KOPT-K1 (cell line): ENCODE measurements around the gene CHRNE.
"Not testable (repeated sequence)": the region's sequence is repeated elsewhere in the genome, so short reads cannot be mapped to it uniquely, and the experiment has no call there.

ENCODE experiments used
- H3K27ac ChIP-seq: fragments of 200-600 bp; sonication (generic); 2 replicates; pipeline ENCODE4 v1.5.1; 2016; ENCODE audit warnings: antibody characterized with exemption, mild to moderate bottlenecking, low read depth, low read length; ENCODE audit not compliant: poor library complexity, severe bottlenecking
- H3K36me3 ChIP-seq: fragments of 200-600 bp; sonication (generic); 2 replicates; pipeline ENCODE4 v1.5.1; 2017; ENCODE audit warnings: antibody characterized with exemption, mild to moderate bottlenecking, low read length, moderate library complexity; ENCODE audit not compliant: insufficient read depth
- H3K9me3 ChIP-seq: fragments of 200-600 bp; sonication (generic); 2 replicates; pipeline ENCODE4 v1.5.1; 2017; ENCODE audit warnings: antibody characterized with exemption, low read length, mild to moderate bottlenecking; ENCODE audit not compliant: insufficient read depth, poor library complexity, severe bottlenecking

CHRNE gene

GRCh38 chr17:4933646-4934045 is 30.7 kb upstream of the CHRNE start:
- Histone ChIP-seq H3K36me3 (peaks cover 68% of the 10 kb centered on the region), H3K27ac (no peak overlapping the region), H3K9me3 (no peaks in the 10 kb centered on the region)

- Histone ChIP-seq H3K9me3 (no peaks in the 10 kb centered on the region), H3K36me3 (peaks cover 62% of the 10 kb centered on the region), H3K27ac (no peak overlapping the region)
These were observed 29.9 kb upstream of the CHRNE start for GRCh38 chr17:4932756-4933155.

- Histone ChIP-seq H3K9me3 (no peaks in the 10 kb centered on the region), H3K27ac (no peak within 1 kb of the TSS)
These were observed 29.1 kb upstream of the CHRNE start, which contains the start of gene GP1BA for GRCh38 chr17:4931963-4932362. TSS of gene GP1BA (plus strand) at chr17:4932277. CDS start at chr17:4932605, 328 bp downstream.

DNA sequence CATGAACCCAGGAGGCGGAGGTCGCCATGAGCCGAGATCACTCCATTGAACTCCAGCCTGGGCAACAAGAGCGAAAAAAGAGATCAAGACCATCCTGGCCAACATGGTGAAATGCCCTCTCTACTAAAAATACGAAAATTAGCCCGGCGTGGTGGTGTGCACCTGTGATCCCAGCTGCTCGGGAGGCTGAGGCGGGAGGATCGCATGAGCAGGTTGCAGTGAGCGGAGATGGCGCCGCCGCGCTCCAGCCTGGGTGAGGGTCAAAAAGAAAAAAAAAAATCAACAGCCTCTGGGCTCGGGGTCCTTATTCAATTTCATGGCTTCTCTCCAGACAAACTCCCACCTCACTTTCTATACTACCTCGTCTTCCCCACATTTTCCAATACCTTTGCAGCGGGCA is 26.0 kb upstream of the CHRNE start:
- H3K36me3 ChIP-seq: peaks cover 38% of the 10 kb centered on the region
- no peak overlapping the region for H3K27ac ChIP-seq
- no peaks in the 10 kb centered on the region for H3K9me3 ChIP-seq

More at GRCh38 chr17:4931963-4932362, 29.1 kb upstream of the CHRNE start, which contains the start of gene GP1BA:
- H3K36me3 ChIP-seq: peaks cover 55% of the 10 kb centered on the region

DNA sequence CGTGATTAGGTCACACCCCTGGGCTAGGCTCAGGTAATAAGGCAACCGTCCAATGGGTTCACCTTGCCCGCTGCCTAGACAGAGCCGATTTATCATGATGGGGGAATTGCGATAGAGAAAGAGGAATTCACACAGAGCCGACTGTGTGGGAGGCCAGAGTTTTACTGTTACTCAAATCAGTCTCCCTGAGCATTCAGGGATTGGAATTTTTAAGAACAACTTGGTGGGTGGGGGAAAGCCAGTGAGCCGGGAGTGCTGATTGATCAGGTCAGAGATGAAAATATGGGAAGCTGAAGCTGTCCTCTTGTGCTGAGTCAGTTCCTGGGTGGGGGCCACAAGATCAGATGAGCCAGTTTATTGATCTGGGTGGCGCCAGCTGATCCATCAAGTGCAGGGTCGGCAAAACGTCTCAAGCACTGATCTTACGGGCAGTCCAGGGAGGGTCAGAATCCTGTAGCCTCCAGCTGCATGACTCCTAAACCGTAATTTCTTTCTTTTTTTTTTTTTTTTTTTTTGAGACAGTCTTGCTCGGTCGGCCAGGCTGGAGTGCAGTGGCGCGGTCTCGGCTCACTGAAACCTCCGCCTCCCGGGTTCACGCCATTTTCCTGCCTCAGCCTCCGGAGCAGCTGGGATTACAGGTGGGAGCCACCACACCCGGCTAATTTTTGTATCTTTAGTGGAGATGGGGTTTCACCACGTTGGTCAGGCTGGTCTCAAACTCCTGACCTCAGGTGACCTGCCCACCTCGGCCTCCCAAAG is 23.9 kb upstream of the CHRNE start:
- H3K27ac ChIP-seq: not testable (repeated sequence)
- peaks cover 29% of the 10 kb centered on the region for H3K36me3 ChIP-seq

GRCh38 chr17:4921320-4921719 is 18.4 kb upstream of the CHRNE start:
- Histone ChIP-seq H3K27ac (no peak overlapping the region), H3K36me3 (no peaks in the 10 kb centered on the region), H3K9me3 (no peaks in the 10 kb centered on the region)

More for the DNA sequence above, 23.9 kb upstream of the CHRNE start:
- H3K9me3 ChIP-seq: not testable (repeated sequence)

DNA sequence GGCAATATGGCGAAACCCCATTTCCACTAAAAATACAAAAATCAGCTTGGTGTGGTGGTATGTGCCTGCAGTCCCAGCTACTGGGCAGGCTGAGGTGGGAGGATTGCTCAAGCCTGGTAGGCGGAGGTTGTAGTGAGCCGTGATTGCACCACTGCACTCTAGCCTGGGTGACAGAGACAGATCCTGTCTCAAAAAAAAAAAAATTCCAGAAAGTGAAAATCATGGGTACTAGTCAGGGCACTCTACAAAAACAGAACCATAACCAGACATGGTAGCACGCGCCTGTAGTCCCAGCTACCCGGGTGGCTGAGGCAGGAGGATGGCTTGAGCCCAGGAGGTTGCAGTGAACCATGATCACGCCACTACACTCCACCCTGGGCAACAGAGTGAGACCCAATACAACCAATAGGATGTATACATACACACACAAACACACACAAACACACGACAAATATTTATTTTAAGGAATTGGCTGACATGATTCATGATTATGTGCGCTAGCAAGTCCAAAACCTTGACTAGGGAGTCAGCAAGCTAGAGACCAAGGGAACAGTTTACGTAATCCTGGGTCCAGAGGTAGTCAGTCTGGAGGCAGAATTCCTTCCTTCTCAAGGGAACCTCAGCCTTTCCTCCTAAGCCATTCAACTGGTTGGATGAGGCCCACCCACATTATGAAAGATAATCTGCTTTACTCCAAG is 17.6 kb upstream of the CHRNE start:
- Histone ChIP-seq H3K36me3 (no peaks in the 10 kb centered on the region), H3K27ac (no peak overlapping the region), H3K9me3 (no peaks in the 10 kb centered on the region)

GRCh38 chr17:4919511-4920047 is 16.7 kb upstream of the CHRNE start:
- Histone ChIP-seq H3K9me3 (no peaks in the 10 kb centered on the region), H3K27ac (no peak overlapping the region), H3K36me3 (no peaks in the 10 kb centered on the region)

DNA sequence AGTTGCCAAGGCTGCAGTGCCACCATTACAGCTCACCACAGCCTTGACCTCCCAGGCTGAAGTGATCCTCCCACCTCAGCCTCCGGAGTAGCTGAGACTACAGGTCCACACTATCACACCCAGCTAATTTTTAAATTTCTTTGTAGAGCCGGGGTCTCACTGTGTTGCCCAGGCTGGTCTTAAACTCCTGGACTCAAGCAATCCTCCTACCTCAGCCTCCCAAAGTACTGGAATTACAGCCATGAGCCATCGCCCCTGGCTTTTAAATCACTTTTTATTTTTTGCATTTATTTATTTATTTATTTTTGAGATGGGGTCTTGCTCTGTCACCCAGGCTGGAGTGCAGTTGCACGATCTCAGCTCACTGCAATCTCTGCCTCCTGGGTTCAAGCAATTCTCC is 11.7 kb upstream of the CHRNE start:
- not testable (repeated sequence) for H3K27ac ChIP-seq, H3K36me3 ChIP-seq

DNA sequence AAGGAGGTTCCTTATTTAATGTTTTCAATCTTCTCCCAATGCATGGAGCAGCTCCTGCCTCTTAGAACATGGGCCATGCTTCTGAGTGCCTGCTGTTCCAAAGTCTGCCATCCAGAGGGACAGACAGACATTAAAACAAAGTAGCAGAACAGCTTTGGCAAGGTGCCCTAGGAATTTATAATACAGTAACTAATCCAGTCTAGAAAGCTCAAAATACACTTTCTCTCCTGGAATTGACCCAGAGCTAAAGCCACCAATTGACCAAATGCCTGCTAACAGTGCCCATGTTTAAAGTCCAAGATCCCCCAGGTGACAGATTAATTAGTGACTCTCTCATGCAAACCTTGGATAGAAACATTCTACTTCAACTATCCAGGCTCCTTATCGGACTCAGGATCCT is 11.1 kb upstream of the CHRNE start:
- Histone ChIP-seq H3K9me3 (no peaks in the 10 kb centered on the region), H3K36me3 (no peaks in the 10 kb centered on the region), H3K27ac (no peak overlapping the region)

More for the DNA sequence above, 11.7 kb upstream of the CHRNE start:
- not testable (repeated sequence) for H3K9me3 ChIP-seq

GRCh38 chr17:4908711-4909496 is 6.0 kb upstream of the CHRNE start:
- H3K36me3 ChIP-seq: no peaks in the 10 kb centered on the region
- H3K27ac ChIP-seq: peak overlapping the region; percentile 48
- no peaks in the 10 kb centered on the region for H3K9me3 ChIP-seq

DNA sequence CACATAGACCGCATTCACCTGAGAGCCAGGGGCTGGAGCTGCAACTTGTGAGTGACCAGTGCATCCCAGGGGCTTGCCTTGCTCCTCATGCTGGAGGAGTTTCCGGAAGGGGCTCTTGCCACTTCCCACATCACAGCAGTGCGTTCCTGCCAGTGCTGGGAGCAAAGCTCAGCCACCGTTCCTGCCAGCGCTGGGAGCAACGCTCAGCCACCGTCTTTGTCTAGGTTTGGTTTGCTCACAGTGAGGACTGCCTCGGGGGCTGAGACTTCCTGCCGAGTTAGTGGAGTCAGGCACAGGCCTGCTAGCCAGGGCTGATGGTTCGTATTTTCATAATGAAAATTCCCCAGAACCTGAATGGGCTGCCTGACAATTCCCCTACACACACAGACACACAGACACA is 5.4 kb upstream of the CHRNE start:
- Histone ChIP-seq H3K36me3 (no peaks in the 10 kb centered on the region), H3K27ac (peak overlapping the region; percentile 48), H3K9me3 (no peaks in the 10 kb centered on the region)

DNA sequence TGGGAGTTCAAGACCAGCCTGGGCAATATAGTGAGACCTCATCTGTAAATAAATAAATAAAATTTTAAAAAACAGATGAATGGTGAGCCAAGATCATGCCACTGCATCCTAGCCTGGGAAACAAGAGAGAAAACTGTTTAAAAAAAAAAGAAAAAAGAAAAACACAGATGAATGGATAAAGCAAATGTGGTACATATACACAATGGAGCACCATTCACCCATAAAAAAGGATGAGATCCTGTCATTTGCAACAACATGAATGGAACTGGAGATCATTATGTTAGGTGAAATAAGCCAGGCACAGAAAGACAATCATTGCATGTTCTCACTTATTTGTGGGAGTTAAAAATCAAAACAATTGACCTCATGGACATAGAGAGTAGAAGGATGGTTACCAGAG is 3.7 kb upstream of the CHRNE start:
- not testable (repeated sequence) for H3K36me3 ChIP-seq, H3K9me3 ChIP-seq

DNA sequence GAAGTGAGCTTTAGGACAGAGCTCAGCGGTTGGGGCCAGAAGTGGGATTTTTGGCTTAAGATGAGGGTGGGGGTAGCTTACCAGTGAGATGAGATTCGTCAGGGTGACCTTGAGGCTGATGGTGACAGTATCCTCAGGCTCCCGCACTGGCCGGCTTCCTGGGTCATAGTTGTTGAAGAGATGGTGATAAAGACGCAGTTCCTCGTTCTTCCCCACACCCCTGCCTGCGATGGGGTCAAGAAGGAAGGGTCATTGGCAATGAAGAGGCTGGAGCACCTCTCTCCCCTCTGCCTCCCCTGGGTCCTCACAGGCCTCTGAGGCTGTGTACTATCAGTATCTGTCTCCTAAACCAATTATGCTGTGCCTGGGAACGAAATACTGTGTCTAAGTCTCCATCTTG is 358 bp downstream of the CHRNE start:
- peak overlapping the region; percentile 39 for H3K27ac ChIP-seq
- H3K9me3 ChIP-seq: no peaks in the 10 kb centered on the region
- H3K36me3 ChIP-seq: no peaks in the 10 kb centered on the region

More for the DNA sequence above, 3.7 kb upstream of the CHRNE start:
- not testable (repeated sequence) for H3K27ac ChIP-seq
